HL-60 (cell line): ENCODE results near the gene PTPRN2.

Source experiments
- POLR2AphosphoS5 ChIP-seq: IDR thresholded peaks from 2 replicates; pipeline ENCODE4 v1.6.1; 2012; ENCODE audit warnings: low read depth
- REST ChIP-seq: IDR thresholded peaks from 2 replicates; pipeline ENCODE4 v1.6.1; 2012; ENCODE audit warnings: low read depth; ENCODE audit not compliant: insufficient replicate concordance
- TF ChIP-seq, protein P1 (sequence below): IDR thresholded peaks from one replicate; pipeline ENCODE4 v1.5.1; 2011; ENCODE audit warnings: low read length, control low read depth, inconsistent platforms; ENCODE audit not compliant: insufficient read depth

GRCh38 chr7:158316466-158317031 is 271.1 kb downstream of the PTPRN2 start:
- TF ChIP-seq, protein P1, sequence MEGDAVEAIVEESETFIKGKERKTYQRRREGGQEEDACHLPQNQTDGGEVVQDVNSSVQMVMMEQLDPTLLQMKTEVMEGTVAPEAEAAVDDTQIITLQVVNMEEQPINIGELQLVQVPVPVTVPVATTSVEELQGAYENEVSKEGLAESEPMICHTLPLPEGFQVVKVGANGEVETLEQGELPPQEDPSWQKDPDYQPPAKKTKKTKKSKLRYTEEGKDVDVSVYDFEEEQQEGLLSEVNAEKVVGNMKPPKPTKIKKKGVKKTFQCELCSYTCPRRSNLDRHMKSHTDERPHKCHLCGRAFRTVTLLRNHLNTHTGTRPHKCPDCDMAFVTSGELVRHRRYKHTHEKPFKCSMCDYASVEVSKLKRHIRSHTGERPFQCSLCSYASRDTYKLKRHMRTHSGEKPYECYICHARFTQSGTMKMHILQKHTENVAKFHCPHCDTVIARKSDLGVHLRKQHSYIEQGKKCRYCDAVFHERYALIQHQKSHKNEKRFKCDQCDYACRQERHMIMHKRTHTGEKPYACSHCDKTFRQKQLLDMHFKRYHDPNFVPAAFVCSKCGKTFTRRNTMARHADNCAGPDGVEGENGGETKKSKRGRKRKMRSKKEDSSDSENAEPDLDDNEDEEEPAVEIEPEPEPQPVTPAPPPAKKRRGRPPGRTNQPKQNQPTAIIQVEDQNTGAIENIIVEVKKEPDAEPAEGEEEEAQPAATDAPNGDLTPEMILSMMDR = no peak
- TF ChIP-seq REST (no peak), POLR2AphosphoS5 (no peak)
